ENCODE measurements around the gene FAM72A.
A peak's percentile ranks its signal among the peaks of the same experiment; 100 is the strongest.
"Not testable (repeated sequence)": the region's sequence is repeated elsewhere in the genome, so short reads cannot be mapped to it uniquely, and the experiment has no call there.

Gene FAM72A

DNA sequence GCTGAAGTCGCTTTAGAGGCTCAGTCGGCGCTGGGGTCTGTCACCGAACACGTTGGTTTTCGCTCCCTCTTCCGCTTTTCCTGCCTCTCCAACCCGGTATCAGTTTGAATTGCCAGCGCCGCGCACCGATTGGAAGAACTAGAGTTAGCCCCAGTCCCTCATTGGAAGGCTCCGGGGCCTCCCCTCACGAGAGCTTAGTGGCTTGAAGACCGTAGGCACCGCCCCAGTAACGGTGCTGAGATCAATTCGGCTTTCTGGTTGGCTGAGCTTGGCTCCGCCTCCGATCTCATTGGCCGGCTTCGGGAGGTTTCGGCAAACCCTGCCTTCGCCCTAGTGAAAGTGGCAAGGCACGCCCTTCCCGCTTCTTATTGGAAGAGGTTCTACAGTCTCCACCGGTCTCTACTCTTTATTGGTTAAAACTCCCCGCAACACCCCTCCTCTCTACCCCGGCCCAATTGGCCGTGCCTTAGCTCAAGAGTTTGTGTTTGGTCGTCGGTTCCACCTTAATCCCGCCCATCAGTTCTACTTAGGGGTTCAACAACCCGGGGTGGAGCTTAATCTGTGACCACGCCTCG is at the start of gene FAM72A:
Gene FAM72A (minus strand): TSS at position 51 of the 575 bp plus-strand sequence. CDS start 814 bp downstream, outside the sequence.
- H3K27ac Mint-ChIP-seq, result peak within 1 kb of the TSS; percentile 24
- H3K4me1 Mint-ChIP-seq, H3K36me3 Mint-ChIP-seq, H3K9me3 Mint-ChIP-seq: not testable (repeated sequence)
- ATAC-seq, result peak; percentile 92
- DNase-seq (ENCODE audit: low spot score in 2 of 2), result peak; percentile 77 to 95
- H3K4me3 Mint-ChIP-seq, result peak within 1 kb of the TSS; percentile 65

GRCh38 chr1:206250953-206251681 is 48.5 kb upstream of the FAM72A start:
- not testable (repeated sequence) for H3K9me3 Mint-ChIP-seq; H3K36me3 Mint-ChIP-seq; H3K4me1 Mint-ChIP-seq; DNase-seq (ENCODE audit: low spot score in 2 of 2); H3K27ac Mint-ChIP-seq; H3K4me3 Mint-ChIP-seq
- peak; percentile 80 for ATAC-seq

DNA sequence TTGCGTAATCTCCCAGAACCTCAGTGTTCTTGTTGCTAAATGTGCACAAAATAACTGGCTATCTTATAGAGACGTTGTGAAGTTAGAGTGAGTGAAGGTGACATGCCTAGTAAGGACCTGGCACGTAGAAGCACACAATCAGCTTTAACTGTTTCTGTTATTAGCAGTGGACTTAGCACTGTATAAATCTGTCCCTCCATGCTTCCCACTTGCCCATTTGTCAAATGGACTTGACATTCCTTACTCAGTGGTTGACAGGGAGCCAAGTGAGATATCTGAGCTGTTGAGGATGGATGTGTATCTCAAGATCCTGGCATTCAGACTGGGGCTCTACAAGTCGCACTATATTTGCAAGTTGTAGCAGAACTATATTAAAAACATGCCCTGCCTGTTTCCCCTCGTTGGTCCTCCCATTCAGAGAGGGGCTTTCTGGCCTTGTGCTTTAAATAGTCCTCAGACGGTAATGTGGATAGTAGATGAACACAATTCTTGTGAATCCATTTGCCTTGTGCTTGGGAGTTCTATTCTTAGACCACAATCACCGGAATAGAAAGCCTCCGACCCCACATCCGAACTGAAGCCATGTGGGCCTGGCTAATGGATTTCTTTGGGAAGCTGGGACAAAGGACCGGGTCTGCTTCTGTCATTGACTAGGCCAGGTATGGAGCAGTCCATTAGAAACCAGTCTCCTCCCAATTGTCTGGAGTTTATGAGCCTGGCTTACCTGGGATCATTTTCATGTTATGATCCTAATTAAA is 43.7 kb upstream of the FAM72A start:
- not testable (repeated sequence) for H3K4me1 Mint-ChIP-seq; DNase-seq (ENCODE audit: low spot score in 2 of 2); H3K27ac Mint-ChIP-seq; ATAC-seq; H3K9me3 Mint-ChIP-seq; H3K4me3 Mint-ChIP-seq; H3K36me3 Mint-ChIP-seq

GRCh38 chr1:206245479-206245878 is 42.8 kb upstream of the FAM72A start:
- DNase-seq (ENCODE audit: low spot score in 2 of 2); H3K9me3 Mint-ChIP-seq; H3K4me3 Mint-ChIP-seq; H3K36me3 Mint-ChIP-seq; ATAC-seq; H3K4me1 Mint-ChIP-seq; H3K27ac Mint-ChIP-seq: not testable (repeated sequence)

- not testable (repeated sequence) for H3K4me3 Mint-ChIP-seq, H3K4me1 Mint-ChIP-seq, H3K36me3 Mint-ChIP-seq, H3K27ac Mint-ChIP-seq, H3K9me3 Mint-ChIP-seq
- DNase-seq (ENCODE audit: low spot score in 2 of 2) (peak in 1 of 2 donors; percentile 58), ATAC-seq (peak; percentile 96)
These were observed 40.7 kb upstream of the FAM72A start for GRCh38 chr1:206243335-206243734.

- H3K4me3 Mint-ChIP-seq; H3K4me1 Mint-ChIP-seq; H3K9me3 Mint-ChIP-seq; H3K36me3 Mint-ChIP-seq; DNase-seq (ENCODE audit: low spot score in 2 of 2); H3K27ac Mint-ChIP-seq: not testable (repeated sequence)
- peak; percentile 73 for ATAC-seq
These were observed 37.6 kb upstream of the FAM72A start for GRCh38 chr1:206240288-206240687.

DNA sequence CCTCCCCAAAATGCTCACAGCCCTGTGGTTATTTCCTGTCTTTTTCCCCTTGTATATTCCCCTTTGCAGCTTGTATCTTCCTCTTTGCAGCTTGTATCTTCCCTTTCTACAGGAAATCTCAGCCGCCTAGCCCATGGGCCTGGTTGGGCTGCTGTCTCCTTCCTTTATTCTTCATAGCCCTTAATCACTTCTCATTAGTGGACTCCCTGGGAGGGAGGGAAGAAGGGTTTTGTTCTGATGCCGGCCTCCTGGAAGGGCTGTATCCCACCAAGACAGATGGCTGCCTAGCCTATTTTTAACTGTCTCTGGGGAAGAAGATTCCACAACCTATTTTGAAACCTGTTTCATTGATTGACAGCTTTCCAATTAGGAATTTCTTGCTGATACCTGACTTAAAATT is 32.6 kb upstream of the FAM72A start:
- H3K36me3 Mint-ChIP-seq; H3K9me3 Mint-ChIP-seq; H3K27ac Mint-ChIP-seq; H3K4me3 Mint-ChIP-seq; H3K4me1 Mint-ChIP-seq; DNase-seq (ENCODE audit: low spot score in 2 of 2); ATAC-seq: not testable (repeated sequence)

- not testable (repeated sequence) for H3K4me1 Mint-ChIP-seq; H3K27ac Mint-ChIP-seq; ATAC-seq; H3K4me3 Mint-ChIP-seq; DNase-seq (ENCODE audit: low spot score in 2 of 2); H3K9me3 Mint-ChIP-seq; H3K36me3 Mint-ChIP-seq
These were observed 31.7 kb upstream of the FAM72A start for GRCh38 chr1:206234189-206234916.

- H3K9me3 Mint-ChIP-seq; H3K27ac Mint-ChIP-seq; H3K4me1 Mint-ChIP-seq; DNase-seq (ENCODE audit: low spot score in 2 of 2); H3K36me3 Mint-ChIP-seq; H3K4me3 Mint-ChIP-seq: not testable (repeated sequence)
- ATAC-seq, result peak; percentile 40
These were observed 30.5 kb upstream of the FAM72A start for GRCh38 chr1:206232970-206233645.

- not testable (repeated sequence) for DNase-seq (ENCODE audit: low spot score in 2 of 2); H3K9me3 Mint-ChIP-seq; H3K4me3 Mint-ChIP-seq; H3K27ac Mint-ChIP-seq; H3K4me1 Mint-ChIP-seq; ATAC-seq; H3K36me3 Mint-ChIP-seq
These were observed 29.4 kb upstream of the FAM72A start for GRCh38 chr1:206231989-206232388.

DNA sequence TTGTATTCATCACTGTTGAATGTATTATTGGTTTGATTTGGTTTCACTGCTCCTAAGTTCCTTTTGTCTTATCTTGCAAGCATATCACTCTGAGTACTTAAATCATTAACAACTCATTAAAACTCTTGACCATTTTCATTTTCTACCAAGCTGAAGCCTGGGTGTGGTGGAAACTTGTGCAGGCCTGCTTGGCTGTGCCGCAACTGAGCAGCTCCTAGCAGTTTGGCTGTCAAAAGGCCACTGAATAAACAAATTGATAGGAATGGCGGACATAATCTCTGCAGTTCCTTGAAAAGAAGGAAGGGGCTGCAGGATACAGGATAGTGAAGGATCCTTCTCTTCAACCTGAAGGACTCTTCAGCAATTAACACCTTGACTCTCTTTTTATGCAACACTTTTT is 26.6 kb upstream of the FAM72A start:
- H3K4me1 Mint-ChIP-seq; H3K27ac Mint-ChIP-seq; DNase-seq (ENCODE audit: low spot score in 2 of 2); ATAC-seq; H3K4me3 Mint-ChIP-seq; H3K9me3 Mint-ChIP-seq; H3K36me3 Mint-ChIP-seq: not testable (repeated sequence)

DNA sequence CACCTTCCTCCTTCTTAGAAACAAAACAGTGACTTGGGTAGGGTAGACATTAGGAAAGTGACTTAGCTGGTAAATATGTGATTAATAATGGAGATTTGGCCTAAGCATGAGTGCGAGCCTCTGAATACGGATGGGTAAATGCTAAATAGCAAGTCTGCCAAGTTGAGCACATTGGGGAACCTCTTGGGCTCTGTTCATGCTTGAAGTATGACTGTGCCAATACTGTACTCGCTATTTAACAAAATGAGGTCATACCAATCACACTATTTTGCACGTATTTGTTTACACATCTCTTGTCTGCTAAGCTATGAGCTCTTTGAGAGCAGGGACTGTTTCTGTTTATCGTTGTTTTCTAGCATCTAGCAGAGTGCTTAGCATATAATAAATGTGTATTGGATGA is 24.2 kb upstream of the FAM72A start:
- not testable (repeated sequence) for H3K36me3 Mint-ChIP-seq; H3K4me1 Mint-ChIP-seq; H3K27ac Mint-ChIP-seq; ATAC-seq; DNase-seq (ENCODE audit: low spot score in 2 of 2); H3K4me3 Mint-ChIP-seq; H3K9me3 Mint-ChIP-seq

DNA sequence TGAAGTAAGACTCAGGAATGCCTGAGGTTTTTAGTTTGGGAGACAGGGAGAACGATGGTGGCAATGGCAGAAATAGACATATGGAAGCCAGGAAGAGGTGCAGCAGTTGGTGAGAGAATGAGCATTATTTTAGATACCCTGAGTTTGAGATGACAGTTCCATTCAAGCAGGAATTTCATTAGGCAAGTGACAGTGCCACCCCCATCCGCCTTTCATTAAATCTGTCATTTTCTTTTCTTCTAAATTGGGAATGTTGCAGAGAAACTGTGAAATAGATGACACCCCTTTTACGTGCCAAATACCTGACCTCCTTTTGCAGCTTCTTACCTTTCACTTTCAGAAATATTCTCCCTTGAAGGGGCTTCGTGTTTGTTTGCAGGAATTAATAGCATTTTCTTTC is 22.7 kb upstream of the FAM72A start:
- not testable (repeated sequence) for H3K36me3 Mint-ChIP-seq; H3K4me1 Mint-ChIP-seq; H3K4me3 Mint-ChIP-seq; H3K27ac Mint-ChIP-seq; H3K9me3 Mint-ChIP-seq; ATAC-seq; DNase-seq (ENCODE audit: low spot score in 2 of 2)

DNA sequence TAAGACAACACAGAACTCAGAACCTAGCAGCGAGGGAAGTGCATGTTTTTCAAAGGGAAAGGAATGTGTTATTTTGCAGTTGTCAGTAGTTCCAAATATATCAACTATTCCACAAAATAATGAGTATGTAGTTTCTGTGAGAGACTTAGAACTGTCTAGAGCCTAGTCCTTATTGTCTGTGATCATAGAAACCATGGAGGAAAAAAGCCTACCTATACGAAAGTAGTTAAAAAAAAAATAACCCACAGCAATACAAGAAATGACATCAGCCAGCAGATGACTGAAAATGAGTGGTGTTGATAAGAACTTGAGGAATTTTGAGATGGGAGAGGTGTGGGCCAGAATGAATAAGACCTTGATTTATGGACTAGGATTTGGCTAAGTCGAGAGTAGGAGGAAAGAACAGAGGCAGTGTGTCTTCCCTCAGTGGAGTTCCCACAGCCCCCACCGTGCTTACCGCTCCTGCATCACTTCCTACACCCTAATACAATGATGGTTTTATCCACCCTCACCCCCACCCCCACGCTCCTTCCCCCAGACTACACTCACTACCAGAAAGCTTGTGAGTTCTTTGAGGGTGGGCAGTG is 21.6 kb upstream of the FAM72A start:
- peak; percentile 61 for ATAC-seq
- not testable (repeated sequence) for H3K9me3 Mint-ChIP-seq; H3K4me3 Mint-ChIP-seq; DNase-seq (ENCODE audit: low spot score in 2 of 2); H3K27ac Mint-ChIP-seq; H3K4me1 Mint-ChIP-seq; H3K36me3 Mint-ChIP-seq

Measured in stimulated activated effector memory CD8-positive, alpha-beta T cell treated with anti-CD3 and anti-CD28 coated beads, Interleukin-12 subunit alpha, Interleukin-12 subunit beta, amount 100 ng/mL, for 72 hours (primary cell).